Measurements from ENCODE around the gene MGAT4B. TPM values are rescaled to one million over a fixed set of nuclear protein-coding genes. Genes with fewer than 3 reads are reported as not detected.

MGAT4B gene
- polyA plus RNA-seq, 1 donor (not counting 4 experiments of a cell fraction or from before 2014, with no cell fraction given), result 69.8 TPM

- Histone ChIP-seq H3K9me3 (ENCODE audit: control insufficient read depth, low read depth, low read length) (no peaks in the 10 kb centered on the region), H3K4me2 (ENCODE audit: control insufficient read depth, extremely low read depth, insufficient read depth, low read depth, low read length) (no peak overlapping the region), H3K4me3 (ENCODE audit: control insufficient read depth in 2 of 3, extremely low read depth in 1 of 3, insufficient read depth in 2 of 3, low read depth in 1 of 3, low read length in 3 of 3) (no peak overlapping the region), H4K20me1 (ENCODE audit: control insufficient read depth, extremely low read depth, insufficient read depth, low read length) (no peaks in the 10 kb centered on the region), H3K9ac (ENCODE audit: control insufficient read depth, extremely low read depth, insufficient read depth, low read length) (no peak overlapping the region), H3K27ac (ENCODE audit: control insufficient read depth, insufficient read depth, low read length) (no peak overlapping the region), H3K27me3 (ENCODE audit: control insufficient read depth, extremely low read depth, insufficient read depth, low read length) (no peaks in the 10 kb centered on the region), H2AFZ (ENCODE audit: control insufficient read depth, low read length) (no peak overlapping the region), H3K9me1 (ENCODE audit: control insufficient read depth, extremely low read depth, insufficient read depth, low read length) (no peaks in the 10 kb centered on the region), H3K36me3 (ENCODE audit: control insufficient read depth in 2 of 2, extremely low read depth in 1 of 2, insufficient read depth in 2 of 2, low read length in 2 of 2) (peaks cover 13% of the 10 kb centered on the region in 2 experiments), H3K4me1 (ENCODE audit: control insufficient read depth, extremely low read depth, insufficient read depth, low read length) (no peaks in the 10 kb centered on the region), H3K79me2 (ENCODE audit: control insufficient read depth, insufficient read depth, low read length) (no peaks in the 10 kb centered on the region)
- DNase-seq (ENCODE audit: low read depth, low spot score) (no peak), FAIRE-seq (no peak)
- no peak for TF ChIP-seq EZH2 (IDR thresholded peaks at IDR 0.05; ENCODE audit: low read length)
- no peak for TF ChIP-seq CTCF (optimal IDR thresholded peaks at IDR 0.05 in 1 of 3, IDR thresholded peaks at IDR 0.05 in 1 of 3, conservative IDR thresholded peaks at IDR 0.05 in 1 of 3; ENCODE audit: extremely low read depth in 1 of 3, insufficient read depth in 2 of 3, low read length in 3 of 3)
- dilution Hi-C loops (cut with MboI; ENCODE audit: extremely low pct_ligation_motif_present, low sequenced_read_pairs), result loop anchor here (25.0 kb wide), 1 partner anchor 102 kb away; the partner anchor contains the start of gene MAML1
Measured at GRCh38 chr5:179839328-179840256, 32.9 kb upstream of the MGAT4B start.

- H3K27me3 ChIP-seq (ENCODE audit: control insufficient read depth, extremely low read depth, insufficient read depth, low read length), result no peaks in the 10 kb centered on the region
- H3K4me3 ChIP-seq (ENCODE audit: control insufficient read depth in 2 of 3, extremely low read depth in 1 of 3, insufficient read depth in 2 of 3, low read depth in 1 of 3, low read length in 3 of 3), result no peak overlapping the region
- peaks cover 22 to 28% of the 10 kb centered on the region in 2 experiments for H3K36me3 ChIP-seq (ENCODE audit: control insufficient read depth in 2 of 2, extremely low read depth in 1 of 2, insufficient read depth in 2 of 2, low read length in 2 of 2)
- H3K9ac ChIP-seq (ENCODE audit: control insufficient read depth, extremely low read depth, insufficient read depth, low read length), result no peak overlapping the region
- TF ChIP-seq EZH2 (IDR thresholded peaks at IDR 0.05; ENCODE audit: low read length) (no peak), CTCF (optimal IDR thresholded peaks at IDR 0.05 in 1 of 3, IDR thresholded peaks at IDR 0.05 in 1 of 3, conservative IDR thresholded peaks at IDR 0.05 in 1 of 3; ENCODE audit: extremely low read depth in 1 of 3, insufficient read depth in 2 of 3, low read length in 3 of 3) (no peak)
- H3K4me1 ChIP-seq (ENCODE audit: control insufficient read depth, extremely low read depth, insufficient read depth, low read length), result no peaks in the 10 kb centered on the region
- dilution Hi-C loops (cut with MboI; ENCODE audit: extremely low pct_ligation_motif_present, low sequenced_read_pairs), result loop anchor here (25.0 kb wide), 1 partner anchor 100 kb away; the partner anchor contains the start of gene MAML1
- H3K27ac ChIP-seq (ENCODE audit: control insufficient read depth, insufficient read depth, low read length), result no peak overlapping the region
- no peaks in the 10 kb centered on the region for H3K9me1 ChIP-seq (ENCODE audit: control insufficient read depth, extremely low read depth, insufficient read depth, low read length)
- H2AFZ ChIP-seq (ENCODE audit: control insufficient read depth, low read length), result no peak overlapping the region
- H3K9me3 ChIP-seq (ENCODE audit: control insufficient read depth, low read depth, low read length), result no peaks in the 10 kb centered on the region
- no peaks in the 10 kb centered on the region for H4K20me1 ChIP-seq (ENCODE audit: control insufficient read depth, extremely low read depth, insufficient read depth, low read length)
- no peaks in the 10 kb centered on the region for H3K79me2 ChIP-seq (ENCODE audit: control insufficient read depth, insufficient read depth, low read length)
- H3K4me2 ChIP-seq (ENCODE audit: control insufficient read depth, extremely low read depth, insufficient read depth, low read depth, low read length), result no peak overlapping the region
- FAIRE-seq (no peak), DNase-seq (ENCODE audit: low read depth, low spot score) (no peak)
Measured at GRCh38 chr5:179837076-179838011, 30.7 kb upstream of the MGAT4B start.

Measured in keratinocyte (primary cell).